NK-92 treated with Interleukin-12 subunit alpha and Interleukin-12 subunit beta, amount 100 ng/mL, for 24 hours (cell line): ENCODE measurements around the gene INSYN1.

Experiments used
- DNase-seq: peaks from one replicate; lab custom pipeline; 2025; lab: John Stamatoyannopoulos, UW

Gene INSYN1

DNA sequence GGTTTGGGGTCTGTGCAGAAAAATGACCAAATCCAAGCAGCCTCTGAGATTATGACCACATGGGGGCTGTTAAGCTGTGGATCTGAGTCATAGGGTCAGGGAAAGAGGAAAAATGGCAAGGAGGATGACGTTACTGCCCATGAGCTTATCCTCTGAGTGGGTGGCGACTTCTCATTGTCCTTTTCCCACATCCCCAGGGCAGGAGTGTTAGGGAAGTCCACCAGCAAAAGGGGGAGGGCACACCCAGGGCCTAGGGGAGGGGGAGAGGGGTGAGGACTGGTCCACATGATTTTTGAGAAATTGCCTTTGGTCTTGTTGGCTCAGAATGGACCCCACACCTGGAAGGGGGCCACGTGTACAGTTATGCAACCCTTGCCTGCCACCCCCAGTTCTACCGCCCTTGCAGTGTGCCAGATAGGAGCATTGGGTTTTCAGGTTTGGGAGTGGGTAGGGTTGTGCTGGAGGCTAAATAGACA lies 66.3 kb downstream of the INSYN1 start:
- DNase-seq = no peak

- no peak for DNase-seq
Observed at GRCh38 chr15:73685981-73686380, 67.2 kb downstream of the INSYN1 start.
